HG03521 (cell line): ENCODE measurements around the gene SERP1.

ENCODE experiments used
- ATAC-seq: cut with Tn5 transposase; IDR thresholded peaks from one replicate; pipeline ENCODE4 v1.9.1; 2021; ENCODE audit warnings: mild to moderate bottlenecking, moderate library complexity; ENCODE audit not compliant: unreplicated experiment

Gene SERP1

GRCh38 chr3:150546226-150547044 lies at the start of gene SERP1, which contains the start of gene EIF2A:
Gene SERP1 (minus strand): TSS chr3:150546496. CDS start chr3:150546135, 361 bp downstream.
Gene EIF2A (plus strand): TSS chr3:150546787. CDS start chr3:150546803, 16 bp downstream.
- ATAC-seq: peak; percentile 93

- no peak for ATAC-seq
Observed at GRCh38 chr3:150594150-150594549, 47.9 kb upstream of the SERP1 start.

- no peak for ATAC-seq
Observed at GRCh38 chr3:150589759-150590158, 43.5 kb upstream of the SERP1 start.

DNA sequence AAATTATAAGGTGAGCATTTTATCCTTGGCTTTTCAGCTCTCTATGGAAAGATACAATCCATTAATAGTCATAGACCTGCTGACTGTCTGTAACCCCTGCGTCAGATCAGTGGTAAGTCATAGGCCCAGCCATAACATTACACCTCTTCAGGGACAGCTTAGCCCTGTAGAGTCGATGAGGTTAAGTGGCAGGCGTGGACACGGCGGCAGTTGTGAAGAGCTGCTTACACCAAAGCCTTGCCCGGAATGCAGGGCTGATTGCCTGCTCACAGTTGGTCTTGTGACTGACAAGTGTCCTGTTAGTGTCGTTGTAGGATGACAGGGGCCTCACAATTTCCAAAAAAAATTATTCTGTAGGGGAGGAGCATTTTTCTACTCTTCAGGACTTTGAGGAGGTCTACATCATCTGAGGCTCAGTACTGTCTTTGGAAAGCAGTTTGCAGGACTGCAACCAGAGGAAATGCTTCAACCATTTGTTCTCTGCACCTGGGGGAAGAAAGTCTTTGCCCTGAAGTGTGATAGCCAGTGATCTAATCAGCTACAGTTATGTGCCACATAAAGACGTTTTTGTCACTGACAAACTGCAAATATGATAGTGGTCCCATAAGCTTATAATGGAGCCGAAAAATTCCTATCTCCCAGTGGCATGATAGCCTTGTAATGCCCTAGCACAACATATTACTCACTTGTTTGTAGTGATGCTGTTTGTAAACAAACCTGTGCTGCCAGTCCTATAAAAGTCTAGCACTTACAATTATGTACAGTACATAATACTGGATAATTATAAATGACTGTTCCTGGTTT lies 41.9 kb upstream of the SERP1 start:
- no peak for ATAC-seq

- ATAC-seq: no peak
Observed at GRCh38 chr3:150583028-150583427, 36.7 kb upstream of the SERP1 start.

DNA sequence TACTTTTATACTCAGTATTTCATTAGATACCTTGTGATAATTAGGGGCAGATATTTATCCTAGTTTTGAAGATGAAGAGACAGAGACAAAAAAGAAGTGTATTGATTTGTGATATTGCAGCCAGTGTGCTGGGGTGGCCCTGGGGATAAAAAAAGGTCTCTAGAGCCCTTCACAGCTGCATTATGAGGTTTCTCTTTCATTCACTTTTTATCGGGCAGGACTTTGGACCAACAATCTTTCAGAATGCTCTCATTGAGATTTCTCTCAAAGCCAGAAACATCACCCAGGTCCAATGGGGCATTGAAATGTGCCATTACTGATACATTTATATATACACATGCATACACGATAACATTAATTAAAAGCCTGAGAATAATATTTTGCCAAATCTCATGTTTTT lies 36.3 kb upstream of the SERP1 start:
- peak; percentile 64 for ATAC-seq

DNA sequence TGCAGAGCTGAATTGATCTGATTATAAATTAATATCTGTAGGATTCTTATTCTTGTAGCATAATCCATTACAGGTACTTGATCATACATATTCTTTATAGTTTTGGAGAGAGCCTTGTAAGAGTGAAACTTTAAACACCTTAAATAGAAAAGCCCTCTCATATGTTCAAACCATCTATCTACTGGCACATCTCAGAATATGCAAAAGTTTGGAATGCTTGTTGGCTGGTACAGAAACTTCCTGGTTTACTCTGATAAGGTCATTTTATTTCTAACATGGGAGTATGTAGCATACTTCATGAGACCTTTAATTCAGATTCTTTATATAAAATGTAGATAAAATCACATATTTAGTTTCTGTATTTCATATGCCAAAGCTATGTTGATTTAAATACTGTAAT lies 34.9 kb upstream of the SERP1 start:
- no peak for ATAC-seq

- ATAC-seq: no peak
Observed at GRCh38 chr3:150577855-150578254, 31.6 kb upstream of the SERP1 start.

DNA sequence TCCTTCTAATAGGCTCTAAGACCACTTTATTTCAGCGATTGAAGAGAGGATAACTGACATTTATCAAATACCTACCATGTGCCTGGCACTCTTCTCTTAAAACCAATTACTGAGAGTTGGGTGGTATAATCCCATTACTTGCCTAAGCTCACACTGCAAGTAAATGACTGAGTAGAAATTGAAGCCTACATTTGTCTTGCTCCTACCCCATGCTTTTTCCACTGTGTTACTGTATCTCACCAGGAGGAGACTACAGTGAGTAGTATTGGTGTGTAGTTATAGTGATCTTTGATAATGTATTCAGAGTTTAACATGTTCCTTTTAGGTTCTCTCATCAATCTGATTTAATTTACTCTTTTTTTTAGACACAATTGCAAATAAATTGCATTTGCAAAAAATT lies 21.0 kb upstream of the SERP1 start:
- ATAC-seq: no peak

GRCh38 chr3:150564243-150564642 lies 17.9 kb upstream of the SERP1 start:
- no peak for ATAC-seq

DNA sequence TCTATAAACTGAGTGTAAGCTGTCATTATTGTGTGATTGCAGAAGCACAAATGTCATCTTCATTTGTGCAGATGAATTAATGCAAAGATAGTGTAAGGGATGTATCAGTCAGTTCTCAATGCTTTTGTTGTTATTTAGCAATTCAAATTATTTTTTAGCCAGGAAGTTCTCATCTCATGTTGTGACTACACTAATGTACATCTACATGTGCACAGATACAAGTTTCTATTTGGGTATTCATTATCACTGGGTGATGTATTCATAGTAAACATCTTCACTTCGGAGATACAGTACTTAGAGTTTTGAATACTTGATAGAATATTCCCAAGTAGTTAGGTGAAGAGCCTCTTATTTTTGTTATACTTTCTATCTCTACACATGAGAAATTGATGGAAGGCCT lies 11.4 kb upstream of the SERP1 start:
- ATAC-seq: no peak

GRCh38 chr3:150556792-150557191 lies 10.5 kb upstream of the SERP1 start:
- no peak for ATAC-seq

GRCh38 chr3:150555859-150556436 lies 9.7 kb upstream of the SERP1 start:
- no peak for ATAC-seq

DNA sequence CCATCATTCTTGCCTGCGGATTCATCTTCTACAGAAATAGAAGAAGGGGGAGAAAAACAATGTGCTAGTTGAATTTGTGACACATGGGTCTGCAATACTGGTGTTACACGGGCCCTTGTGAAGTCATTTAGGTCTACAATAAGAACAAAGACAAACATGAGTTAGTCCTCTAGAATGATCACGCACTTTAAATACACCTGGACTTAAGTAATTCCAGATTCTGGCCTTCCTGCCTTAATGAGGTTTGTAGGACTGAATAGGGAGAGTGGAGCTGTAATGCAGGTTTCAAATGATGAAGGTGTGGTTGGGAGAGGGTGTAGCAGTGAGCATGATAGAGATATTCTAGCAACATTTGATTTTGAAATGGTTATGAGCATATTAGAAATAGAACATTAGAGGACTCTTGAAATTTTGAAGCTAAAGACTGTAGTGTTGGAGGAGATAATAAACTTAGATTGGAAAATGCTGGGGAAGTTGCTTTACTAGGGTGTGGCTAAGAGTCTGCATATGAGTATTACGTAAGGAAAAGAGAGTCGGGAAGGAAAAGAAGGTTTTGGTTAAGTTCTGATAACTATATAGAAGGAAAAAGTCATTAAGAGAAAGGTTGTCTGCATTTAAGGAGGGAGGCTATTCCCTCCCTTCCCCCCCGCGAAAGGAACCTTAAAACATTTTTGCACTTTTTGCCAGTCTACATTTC lies 897 bp upstream of the SERP1 start:
- ATAC-seq: no peak

- ATAC-seq: peak; percentile 9
Observed at GRCh38 chr3:150545419-150546225, 674 bp downstream of the SERP1 start.

- no peak for ATAC-seq
Observed at GRCh38 chr3:150544726-150545125, 1.6 kb downstream of the SERP1 start.

DNA sequence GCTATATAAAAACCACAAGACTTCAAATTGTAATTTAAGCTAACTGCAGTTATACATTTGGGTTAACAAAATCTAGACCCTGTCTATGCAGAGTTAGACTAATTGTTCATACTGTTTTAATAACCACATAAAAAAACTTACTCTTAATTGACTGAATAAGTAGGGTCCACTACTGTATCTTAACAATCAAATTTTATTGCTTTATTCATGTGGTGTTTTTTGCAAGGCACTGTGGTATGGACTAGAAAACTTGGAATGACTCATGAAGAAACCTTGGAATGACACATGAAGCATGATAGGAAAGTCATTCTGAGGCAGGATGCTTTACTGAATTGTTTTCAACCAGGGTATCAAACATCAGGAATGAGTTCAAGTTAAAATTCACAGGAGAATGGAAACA lies 2.3 kb downstream of the SERP1 start:
- ATAC-seq: no peak

- no peak for ATAC-seq
Observed at GRCh38 chr3:150543531-150543930, 2.8 kb downstream of the SERP1 start.

GRCh38 chr3:150543128-150543527 lies 3.2 kb downstream of the SERP1 start:
- no peak for ATAC-seq

DNA sequence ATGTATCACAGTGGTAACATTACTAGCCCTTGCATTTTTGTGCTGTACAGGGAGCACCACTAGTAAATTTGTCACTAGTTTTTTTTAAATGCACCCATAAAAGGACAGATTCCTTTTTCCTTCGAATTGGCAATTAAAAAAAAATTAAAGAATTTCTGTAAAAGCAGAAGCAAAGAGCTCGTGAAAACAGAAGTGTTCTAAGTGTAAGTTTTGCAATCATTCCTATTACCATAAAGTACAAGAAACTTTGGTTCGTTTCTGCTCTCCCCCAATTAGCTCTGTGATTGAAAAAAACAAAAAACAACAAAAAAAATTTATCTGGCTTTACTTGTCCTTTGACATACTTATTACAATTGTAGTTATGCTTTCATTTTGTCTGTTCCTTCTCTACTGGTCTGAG lies 5.3 kb downstream of the SERP1 start:
- ATAC-seq: no peak
